ENCODE results near the gene TPCN2.

TPCN2 gene

GRCh38 chr11:69171476-69172240, 122.9 kb downstream of the TPCN2 start:
- no peak for DNase-seq

GRCh38 chr11:69172674-69173073, 123.9 kb downstream of the TPCN2 start:
- no peak for DNase-seq

DNA sequence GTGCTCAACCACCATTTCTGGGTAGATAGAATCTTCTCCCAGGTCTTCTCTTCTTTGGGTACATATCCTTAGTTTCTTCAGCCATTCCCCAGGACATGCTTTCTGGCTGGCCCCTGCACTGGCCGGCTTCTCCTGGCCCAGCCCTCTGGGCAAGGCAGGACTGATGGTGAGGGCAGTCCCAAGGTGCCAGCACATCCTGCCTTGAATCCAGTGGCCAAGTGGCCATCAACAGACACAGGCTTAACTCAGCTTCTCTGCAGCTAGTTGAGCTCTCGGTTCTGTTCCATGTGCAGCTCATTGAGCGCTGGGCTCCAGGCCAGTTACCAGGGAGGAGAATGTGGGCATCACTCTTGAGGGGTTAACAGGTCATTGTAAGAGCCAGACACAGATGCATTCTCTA, 124.6 kb downstream of the TPCN2 start:
- DNase-seq: no peak

DNA sequence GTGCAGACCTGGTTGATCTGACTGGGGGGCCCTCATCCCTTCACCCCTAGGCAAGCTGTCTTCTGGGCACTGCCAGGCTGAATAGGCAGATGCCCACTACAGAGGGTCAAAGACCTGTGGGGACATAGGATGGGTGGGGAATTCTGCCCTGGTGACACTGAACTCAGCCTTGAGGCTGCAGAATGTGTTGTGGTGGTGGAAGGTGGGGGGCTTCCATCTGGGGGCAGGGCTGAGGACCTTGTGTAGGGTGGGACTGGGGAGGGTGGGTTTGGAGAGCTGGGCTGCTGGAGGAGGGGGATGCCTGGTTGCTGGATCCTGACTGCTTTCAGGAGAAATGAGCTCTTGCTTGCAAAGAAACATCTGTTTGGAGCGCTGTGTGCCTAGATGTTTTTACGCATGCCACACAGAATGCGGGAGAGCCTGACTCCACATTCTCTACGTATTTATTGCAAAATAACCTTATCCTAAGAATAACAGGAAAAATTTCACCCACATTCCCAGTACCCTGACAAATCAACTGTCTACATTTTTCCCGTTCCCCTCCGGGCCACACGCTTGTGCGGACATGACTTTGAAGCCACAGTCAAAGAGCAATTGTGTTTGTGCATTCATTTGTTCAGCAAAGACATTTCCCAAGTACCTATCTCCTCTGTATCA, 125.3 kb downstream of the TPCN2 start:
- DNase-seq: no peak

- no peak for DNase-seq
Observed at GRCh38 chr11:69174841-69175240, 126.1 kb downstream of the TPCN2 start.

- no peak for DNase-seq
Observed at GRCh38 chr11:69178819-69179482, 130.2 kb downstream of the TPCN2 start.

DNA sequence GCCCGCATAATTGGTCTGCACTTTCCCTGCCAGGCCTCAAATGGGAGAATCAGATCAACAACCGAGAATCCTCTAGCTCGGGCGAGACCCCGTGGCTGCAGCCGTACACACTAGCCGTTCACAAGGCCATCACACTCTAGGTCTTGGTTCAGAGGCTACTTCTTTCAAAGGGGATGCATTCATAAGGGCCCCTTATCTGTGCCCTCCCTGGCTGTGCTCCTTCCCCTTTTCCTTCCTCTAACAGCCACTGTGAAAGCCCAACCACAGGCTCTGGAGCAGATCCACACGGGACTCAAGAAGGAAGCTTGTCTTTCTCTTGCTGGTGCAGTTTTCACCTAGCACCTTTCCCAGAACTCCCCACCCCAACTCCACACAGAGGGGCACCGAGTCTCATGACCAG, 131.5 kb downstream of the TPCN2 start:
- no peak for DNase-seq

- no peak for DNase-seq
Observed at GRCh38 chr11:69180726-69181125, 132.0 kb downstream of the TPCN2 start.

- DNase-seq: no peak
Observed at GRCh38 chr11:69183613-69184012, 134.9 kb downstream of the TPCN2 start.
